GM20431 (cell line): ENCODE data around the gene KLHL22.
"Not testable (repeated sequence)": the region's sequence is repeated elsewhere in the genome, so short reads cannot be mapped to it uniquely, and the experiment has no call there.

Source experiments
- in situ Hi-C: fragments of 300-500 bp; cut with MseI, MboI; formaldehyde crosslinking; loops from one replicate; pipeline ENCODE4 v1.15.0; 2020; ENCODE audit warnings: low sequenced_read_pairs; ENCODE audit not compliant: unreplicated experiment

KLHL22 gene

GRCh38 chr22:20392365-20392881 lies 103.2 kb downstream of the KLHL22 start:
- in situ Hi-C loops: not testable (repeated sequence)
